ENCODE measurements around the gene HS6ST1. TPM values are rescaled to one million over a fixed set of nuclear protein-coding genes. Genes with fewer than 3 reads are reported as not detected.

The HS6ST1 gene
- total RNA-seq, 1 donor from 2014 or later = 19.2 TPM

DNA sequence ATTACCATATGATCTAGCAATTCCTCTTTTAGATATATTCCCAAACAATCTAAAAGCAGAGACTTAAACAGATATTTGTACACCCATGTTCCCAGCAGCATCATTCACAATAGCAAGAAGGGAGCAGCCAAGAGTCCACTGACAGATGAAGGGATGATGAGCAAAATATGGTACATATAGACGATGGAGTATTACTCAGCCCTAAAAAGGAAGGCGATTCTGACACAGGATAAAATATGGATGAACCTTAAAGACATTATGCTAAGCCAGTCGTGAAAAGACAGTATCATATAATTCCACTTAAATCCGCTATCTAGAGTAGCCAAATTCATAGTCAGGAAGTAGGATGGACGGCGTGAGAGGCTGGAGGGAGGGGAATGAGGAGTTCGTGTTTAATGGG is 20.4 kb downstream of the HS6ST1 start:
- FAIRE-seq = no peak
- Histone ChIP-seq H3K36me3 (ENCODE audit: control insufficient read depth, insufficient read depth, low read length) (peaks cover 5% of the 10 kb centered on the region), H3K4me3 (ENCODE audit: low read depth, low read length) (no peak overlapping the region), H3K27me3 (ENCODE audit: control insufficient read depth, insufficient read depth, low read length) (no peaks in the 10 kb centered on the region)
- TF ChIP-seq, protein P1, sequence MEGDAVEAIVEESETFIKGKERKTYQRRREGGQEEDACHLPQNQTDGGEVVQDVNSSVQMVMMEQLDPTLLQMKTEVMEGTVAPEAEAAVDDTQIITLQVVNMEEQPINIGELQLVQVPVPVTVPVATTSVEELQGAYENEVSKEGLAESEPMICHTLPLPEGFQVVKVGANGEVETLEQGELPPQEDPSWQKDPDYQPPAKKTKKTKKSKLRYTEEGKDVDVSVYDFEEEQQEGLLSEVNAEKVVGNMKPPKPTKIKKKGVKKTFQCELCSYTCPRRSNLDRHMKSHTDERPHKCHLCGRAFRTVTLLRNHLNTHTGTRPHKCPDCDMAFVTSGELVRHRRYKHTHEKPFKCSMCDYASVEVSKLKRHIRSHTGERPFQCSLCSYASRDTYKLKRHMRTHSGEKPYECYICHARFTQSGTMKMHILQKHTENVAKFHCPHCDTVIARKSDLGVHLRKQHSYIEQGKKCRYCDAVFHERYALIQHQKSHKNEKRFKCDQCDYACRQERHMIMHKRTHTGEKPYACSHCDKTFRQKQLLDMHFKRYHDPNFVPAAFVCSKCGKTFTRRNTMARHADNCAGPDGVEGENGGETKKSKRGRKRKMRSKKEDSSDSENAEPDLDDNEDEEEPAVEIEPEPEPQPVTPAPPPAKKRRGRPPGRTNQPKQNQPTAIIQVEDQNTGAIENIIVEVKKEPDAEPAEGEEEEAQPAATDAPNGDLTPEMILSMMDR (IDR thresholded peaks at IDR 0.05; ENCODE audit: insufficient read depth, low read length, severe bottlenecking) = no peak
- no peak for DNase-seq (ENCODE audit: low read depth)

DNA sequence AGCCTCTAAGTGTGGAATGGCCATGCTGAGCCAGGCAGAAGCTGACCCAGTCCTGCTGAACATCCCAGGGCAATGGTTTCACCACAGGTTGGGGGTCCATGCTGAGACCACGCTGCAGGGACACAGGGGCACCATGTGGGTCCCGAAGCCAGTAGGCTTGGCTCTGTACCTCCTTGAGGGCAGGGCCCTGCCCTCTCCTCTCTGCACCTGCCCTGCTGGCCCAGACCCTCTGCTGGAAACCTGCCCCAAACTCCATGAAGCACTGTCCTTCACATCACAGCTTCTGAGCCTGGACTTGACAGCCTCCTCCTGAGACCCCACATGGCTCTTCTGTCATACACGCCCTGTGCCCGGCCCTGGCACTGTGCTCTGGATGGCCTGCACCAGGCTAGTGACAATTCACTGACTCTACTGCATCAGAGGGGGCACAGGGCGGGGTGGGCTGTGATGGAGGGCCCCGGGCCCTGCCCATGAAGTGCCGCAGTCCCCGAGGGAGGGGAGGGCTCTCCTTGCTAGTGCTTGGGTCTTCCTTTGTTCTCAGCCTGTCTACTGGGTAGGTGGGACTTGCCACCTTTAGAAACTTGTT is 24.7 kb downstream of the HS6ST1 start:
- H3K36me3 ChIP-seq (ENCODE audit: control insufficient read depth, insufficient read depth, low read length) = peaks cover 10% of the 10 kb centered on the region
- DNase-seq (ENCODE audit: low read depth) (no peak), FAIRE-seq (no peak)
- TF ChIP-seq, protein P1 (IDR thresholded peaks at IDR 0.05; ENCODE audit: insufficient read depth, low read length, severe bottlenecking) = no peak
- H3K4me3 ChIP-seq (ENCODE audit: low read depth, low read length) = no peak overlapping the region
- no peaks in the 10 kb centered on the region for H3K27me3 ChIP-seq (ENCODE audit: control insufficient read depth, insufficient read depth, low read length)

DNA sequence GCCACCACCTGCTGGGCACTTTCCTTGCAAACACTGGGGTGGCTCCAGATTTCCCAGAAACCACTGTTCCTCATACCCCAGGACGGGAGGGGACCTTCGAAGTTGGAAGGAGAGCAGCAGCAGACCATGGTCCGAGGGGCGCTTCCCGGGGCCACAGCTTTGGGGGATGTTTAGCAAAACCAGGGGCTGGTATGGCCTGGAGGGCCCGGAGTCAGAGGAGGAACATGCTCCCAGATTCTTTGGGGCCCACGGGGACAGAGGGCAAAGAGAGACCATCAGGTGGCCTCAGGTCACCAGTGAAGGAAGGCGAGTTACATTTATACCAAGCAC is 25.3 kb downstream of the HS6ST1 start:
- Histone ChIP-seq H3K4me3 (ENCODE audit: low read depth, low read length) (no peak overlapping the region), H3K27me3 (ENCODE audit: control insufficient read depth, insufficient read depth, low read length) (no peaks in the 10 kb centered on the region), H3K36me3 (ENCODE audit: control insufficient read depth, insufficient read depth, low read length) (peaks cover 10% of the 10 kb centered on the region)
- FAIRE-seq = no peak
- DNase-seq (ENCODE audit: low read depth) = no peak
- TF ChIP-seq, protein P1 (IDR thresholded peaks at IDR 0.05; ENCODE audit: insufficient read depth, low read length, severe bottlenecking) = no peak

DNA sequence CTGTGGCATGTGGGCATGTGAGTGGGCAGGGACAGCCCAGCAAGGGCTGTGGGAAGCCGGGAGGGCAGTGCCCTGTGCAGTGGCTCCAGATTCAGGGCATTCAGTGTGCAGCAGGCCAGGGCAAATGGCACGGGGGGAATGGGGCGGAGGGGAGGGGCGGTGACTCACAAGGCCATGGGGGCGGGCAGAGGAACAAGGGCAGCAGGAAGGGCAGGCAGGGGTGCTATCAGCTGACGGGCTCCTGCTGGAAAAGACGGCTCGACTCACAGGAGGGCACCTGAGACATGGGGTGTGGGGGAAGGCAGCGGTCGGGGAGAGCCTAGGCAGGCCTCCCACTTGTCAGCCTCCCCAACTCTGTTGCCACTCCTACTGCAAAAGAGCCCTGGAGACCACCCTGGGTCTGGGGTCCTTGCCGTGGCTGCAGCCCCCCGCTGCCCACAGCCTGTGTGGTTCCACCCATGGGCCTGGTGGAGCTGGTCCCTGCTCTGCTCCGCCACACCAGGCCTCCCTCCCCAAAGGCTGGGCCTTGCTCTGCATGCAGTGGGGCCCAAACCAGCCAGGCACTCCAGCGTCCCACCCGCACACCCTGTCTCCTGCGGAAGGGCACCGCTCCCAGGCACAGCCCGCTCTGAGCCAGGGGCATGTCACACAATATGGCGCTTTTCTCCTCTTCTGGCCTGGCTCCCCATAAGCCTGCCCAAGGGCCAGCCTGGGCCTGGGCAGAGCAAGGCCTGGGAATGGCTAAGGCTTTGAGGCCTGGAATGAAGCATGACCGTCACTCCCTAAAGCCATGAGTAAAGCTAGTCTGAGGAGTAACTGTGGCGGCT is 25.9 kb downstream of the HS6ST1 start:
- H3K27me3 ChIP-seq (ENCODE audit: control insufficient read depth, insufficient read depth, low read length) = no peaks in the 10 kb centered on the region
- TF ChIP-seq, protein P1 (IDR thresholded peaks at IDR 0.05; ENCODE audit: insufficient read depth, low read length, severe bottlenecking) = no peak
- FAIRE-seq (no peak), DNase-seq (ENCODE audit: low read depth) (no peak)
- H3K4me3 ChIP-seq (ENCODE audit: low read depth, low read length) = no peak overlapping the region
- peaks cover 12% of the 10 kb centered on the region for H3K36me3 ChIP-seq (ENCODE audit: control insufficient read depth, insufficient read depth, low read length)

DNA sequence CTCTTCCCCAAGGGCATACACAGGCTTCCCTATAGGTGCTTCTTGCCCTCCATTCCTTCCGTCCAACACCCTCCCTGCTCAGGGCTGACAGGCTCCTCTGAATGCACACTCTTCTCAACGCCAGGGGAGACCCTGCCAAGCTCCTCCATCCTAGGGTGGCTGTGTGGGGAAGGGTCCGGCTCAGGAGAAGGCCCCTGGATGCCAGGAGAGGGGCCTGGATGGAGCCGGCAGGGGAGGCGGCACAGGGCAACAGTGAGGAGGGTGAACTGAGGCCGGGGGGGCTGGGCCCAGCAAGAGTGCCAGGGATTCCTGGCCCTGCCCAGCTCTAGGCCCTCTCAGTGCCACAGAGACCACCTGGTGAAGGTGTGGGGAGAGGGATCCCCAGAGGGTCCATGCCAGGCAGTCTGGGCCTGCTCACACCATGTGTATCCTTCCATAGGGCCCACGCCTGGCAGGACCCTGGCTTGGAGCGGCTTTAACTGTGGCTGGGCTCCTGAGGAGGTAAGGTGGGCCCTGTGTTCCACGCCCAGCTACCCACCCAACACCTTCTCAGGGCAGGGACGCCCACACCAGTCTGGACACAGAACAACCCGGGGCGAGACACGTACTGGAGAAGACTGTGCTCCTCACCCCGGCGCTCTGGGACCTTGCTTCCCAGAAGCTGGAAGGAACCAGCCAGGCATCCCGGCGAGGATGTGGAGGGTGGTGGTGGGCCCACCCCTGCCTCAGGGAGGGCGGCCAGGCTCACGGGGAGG is 26.6 kb downstream of the HS6ST1 start:
- H3K4me3 ChIP-seq (ENCODE audit: low read depth, low read length) = no peak overlapping the region
- no peak for DNase-seq (ENCODE audit: low read depth)
- TF ChIP-seq, protein P1 (IDR thresholded peaks at IDR 0.05; ENCODE audit: insufficient read depth, low read length, severe bottlenecking) = no peak
- no peaks in the 10 kb centered on the region for H3K27me3 ChIP-seq (ENCODE audit: control insufficient read depth, insufficient read depth, low read length)
- peaks cover 16% of the 10 kb centered on the region for H3K36me3 ChIP-seq (ENCODE audit: control insufficient read depth, insufficient read depth, low read length)
- FAIRE-seq = no peak
